Panc1 (cell line): ENCODE results near the gene HSPA4L. TPM values are rescaled to one million over a fixed set of nuclear protein-coding genes. Genes with fewer than 3 reads are reported as not detected.

Experiments
- ATAC-seq: fragments of 200-7000 bp; cut with Tn5 transposase; 2 replicates; pipeline ENCODE4 v1.9.1; 2020; ENCODE audit warnings: mild to moderate bottlenecking, moderate library complexity
- BruUV-seq: library from RNA; stranded (reverse); fragments of 400-500 nt; replicated peaks from 2 replicates; lab custom pipeline; 2021; lab: Mats Ljungman, UMichigan
- CTCF ChIA-PET: fragments of 300-600 bp; sonication (Branson Sonifier 250); formaldehyde crosslinking; loops from one replicate; lab custom pipeline; 2022; ENCODE audit warnings: antibody characterized with exemption; lab: Charles Lee
- POLR2A ChIA-PET: fragments of 300-600 bp; sonication (Branson Sonifier 250); formaldehyde crosslinking; loops from one replicate; lab custom pipeline; 2022; ENCODE audit warnings: antibody characterized with exemption; lab: Charles Lee
- DNase-seq: peaks from one replicate; pipeline ENCODE4 v3.0.0-alpha.2; 2010; ENCODE audit warnings: low read depth, low spot score
- H3K27ac ChIP-seq: 2 replicates; pipeline ENCODE4 v1.5.1; 2011; ENCODE audit warnings: mild to moderate bottlenecking, low read length, inconsistent platforms
- H3K27me3 ChIP-seq: fragments of 200-500 bp; sonication (Bioruptor generic); 2 replicates; pipeline ENCODE4 v1.6.0; 2014; ENCODE audit warnings: low read length, inconsistent platforms; ENCODE audit not compliant: control insufficient read depth, insufficient read depth
- H3K36me3 ChIP-seq: fragments of 200-500 bp; sonication (Bioruptor generic); 2 replicates; pipeline ENCODE4 v1.5.1; 2014; ENCODE audit warnings: inconsistent platforms, mild to moderate bottlenecking, low read length, moderate library complexity; ENCODE audit not compliant: control insufficient read depth, insufficient read depth
- H3K4me1 ChIP-seq: 2 replicates; pipeline ENCODE4 v1.5.1; 2011; ENCODE audit warnings: inconsistent platforms, mild to moderate bottlenecking, low read length, moderate library complexity; ENCODE audit not compliant: control insufficient read depth, insufficient read depth
- H3K4me3 ChIP-seq, 2 experiments: 2 replicates each; pipeline ENCODE4 v1.5.1; 2011 to 2012; ENCODE audit warnings: low read depth in 2 of 2, low read length in 2 of 2, mild to moderate bottlenecking in 2 of 2, inconsistent platforms in 1 of 2, moderate library complexity in 1 of 2
- H3K9me3 ChIP-seq: fragments of 200-500 bp; sonication (Bioruptor generic); 2 replicates; pipeline ENCODE4 v1.5.1; 2014; ENCODE audit warnings: low read depth, mild to moderate bottlenecking, inconsistent platforms, low read length, moderate library complexity; ENCODE audit not compliant: control insufficient read depth, insufficient read depth
- POLR2AphosphoS5 ChIP-seq: IDR thresholded peaks from 2 replicates; pipeline ENCODE4 v1.6.1; 2012; ENCODE audit warnings: mild to moderate bottlenecking, low read depth, low read length, moderate library complexity
- SIN3A ChIP-seq: IDR thresholded peaks from 2 replicates; pipeline ENCODE4 v1.6.1; 2012; ENCODE audit warnings: low read depth, mild to moderate bottlenecking, low read length, moderate library complexity, borderline replicate concordance; ENCODE audit not compliant: insufficient read depth
- TCF7L2 ChIP-seq: IDR thresholded peaks from 2 replicates; pipeline ENCODE4 v1.6.1; 2011; ENCODE audit warnings: mild to moderate bottlenecking, low read depth, low read length, inconsistent platforms
- in situ Hi-C: cut with HindIII; loops from 2 replicates; pipeline ENCODE4 v1.10.0; 2016; ENCODE audit warnings: low sequenced_read_pairs, low pct_unique_long_range_greater_than_20kb
- intact Hi-C: fragments of 100-400 bp; cut with micrococcal nuclease; formaldehyde crosslinking; loops from one replicate; pipeline ENCODE4 v1.10.0; 2022; ENCODE audit not compliant: unreplicated experiment
- total RNA-seq: library from RNA; stranded (reverse); gene quantifications from one replicate; pipeline ENCODE4 v1.2.1, GENCODE V29; 2021; ENCODE audit not compliant: unreplicated experiment
- TF ChIP-seq, protein P1 (sequence below), 2 experiments: IDR thresholded peaks; 2 replicates each; pipeline ENCODE4 v1.6.1; 2011 to 2012; ENCODE audit warnings: low read depth in 2 of 2, control low read depth in 1 of 2, low read length in 1 of 2, mild to moderate bottlenecking in 1 of 2, moderate library complexity in 1 of 2; ENCODE audit not compliant: insufficient read depth in 1 of 2
- TF ChIP-seq, protein P2 (sequence below): fragments of 450-650 bp; IDR thresholded peaks from 2 replicates; pipeline ENCODE4 v1.5.1; 2017; ENCODE audit warnings: mild to moderate bottlenecking

The HSPA4L gene
- total RNA-seq, 1 experiment from 2014 or later: 21.5 TPM

DNA sequence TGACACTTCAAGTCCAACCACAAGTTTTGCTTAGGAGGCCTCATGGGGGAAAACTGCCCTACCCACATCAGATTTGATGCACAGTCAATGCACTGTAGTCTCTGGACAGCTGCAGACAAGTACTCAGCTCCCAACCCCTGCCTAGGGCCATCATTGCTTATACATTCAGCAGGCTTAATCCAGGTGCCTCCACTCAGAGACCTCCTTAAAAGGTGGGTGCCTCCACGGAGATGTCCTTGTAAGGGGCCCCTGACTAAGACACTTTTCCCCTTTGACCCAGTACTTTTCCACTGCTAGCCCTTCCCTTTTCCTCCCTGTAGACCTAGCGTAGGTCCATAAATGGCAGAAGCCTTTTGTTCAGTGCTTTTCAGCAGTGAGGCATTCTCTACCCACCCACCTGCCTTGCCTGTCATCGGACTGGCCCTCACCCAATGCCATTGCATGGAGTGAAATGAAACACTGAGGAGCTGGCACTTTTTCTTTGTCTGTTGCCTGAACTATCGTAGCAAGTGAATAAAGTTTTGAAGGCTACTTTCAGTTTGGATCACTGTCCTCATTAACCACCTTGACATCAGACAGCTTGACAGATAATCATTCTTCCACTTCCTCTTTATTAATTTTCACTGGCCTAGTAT, 74.8 kb downstream of the HSPA4L start:
- no peak for TF ChIP-seq TCF7L2
- no peaks in the 10 kb centered on the region for H3K36me3 ChIP-seq
- DNase-seq (no peak), ATAC-seq (peak; percentile 89)
- H3K27ac ChIP-seq: peak overlapping the region; percentile 68
- BruUV-seq: no TSS peak
- CTCF ChIA-PET: no interaction called here
- no peaks in the 10 kb centered on the region for H3K27me3 ChIP-seq
- intact Hi-C loops: no loop called here
- POLR2A ChIA-PET: no interaction called here
- no peaks in the 10 kb centered on the region; the same call in 1 of the 2 replicates for H3K9me3 ChIP-seq
- in situ Hi-C loops: no loop called here
- H3K4me1 ChIP-seq: peaks cover 7% of the 10 kb centered on the region
- peak overlapping the region; percentile 0 to 28; a peak in 1 of 4 replicates for H3K4me3 ChIP-seq

DNA sequence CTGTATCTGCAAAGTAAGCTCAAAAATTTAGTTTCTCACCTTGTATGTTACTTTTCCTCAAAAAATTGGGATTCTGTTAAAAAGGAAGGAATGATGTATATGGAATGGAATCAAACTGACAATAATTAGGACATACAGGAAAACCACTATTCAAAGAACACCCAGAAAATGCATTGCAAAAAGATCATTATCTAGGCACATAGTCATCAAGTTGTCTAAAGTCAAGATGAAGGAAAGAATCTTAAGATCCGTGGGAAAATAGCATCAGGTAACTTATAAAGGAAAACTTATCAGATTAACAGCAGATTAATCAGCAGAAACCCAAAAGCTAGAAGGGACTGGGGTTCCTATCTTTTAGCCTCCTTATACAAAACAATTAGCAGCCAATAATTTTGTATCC, 75.5 kb downstream of the HSPA4L start:
- TF ChIP-seq SIN3A (no peak), TCF7L2 (no peak), POLR2AphosphoS5 (no peak)
- TF ChIP-seq, protein P1, sequence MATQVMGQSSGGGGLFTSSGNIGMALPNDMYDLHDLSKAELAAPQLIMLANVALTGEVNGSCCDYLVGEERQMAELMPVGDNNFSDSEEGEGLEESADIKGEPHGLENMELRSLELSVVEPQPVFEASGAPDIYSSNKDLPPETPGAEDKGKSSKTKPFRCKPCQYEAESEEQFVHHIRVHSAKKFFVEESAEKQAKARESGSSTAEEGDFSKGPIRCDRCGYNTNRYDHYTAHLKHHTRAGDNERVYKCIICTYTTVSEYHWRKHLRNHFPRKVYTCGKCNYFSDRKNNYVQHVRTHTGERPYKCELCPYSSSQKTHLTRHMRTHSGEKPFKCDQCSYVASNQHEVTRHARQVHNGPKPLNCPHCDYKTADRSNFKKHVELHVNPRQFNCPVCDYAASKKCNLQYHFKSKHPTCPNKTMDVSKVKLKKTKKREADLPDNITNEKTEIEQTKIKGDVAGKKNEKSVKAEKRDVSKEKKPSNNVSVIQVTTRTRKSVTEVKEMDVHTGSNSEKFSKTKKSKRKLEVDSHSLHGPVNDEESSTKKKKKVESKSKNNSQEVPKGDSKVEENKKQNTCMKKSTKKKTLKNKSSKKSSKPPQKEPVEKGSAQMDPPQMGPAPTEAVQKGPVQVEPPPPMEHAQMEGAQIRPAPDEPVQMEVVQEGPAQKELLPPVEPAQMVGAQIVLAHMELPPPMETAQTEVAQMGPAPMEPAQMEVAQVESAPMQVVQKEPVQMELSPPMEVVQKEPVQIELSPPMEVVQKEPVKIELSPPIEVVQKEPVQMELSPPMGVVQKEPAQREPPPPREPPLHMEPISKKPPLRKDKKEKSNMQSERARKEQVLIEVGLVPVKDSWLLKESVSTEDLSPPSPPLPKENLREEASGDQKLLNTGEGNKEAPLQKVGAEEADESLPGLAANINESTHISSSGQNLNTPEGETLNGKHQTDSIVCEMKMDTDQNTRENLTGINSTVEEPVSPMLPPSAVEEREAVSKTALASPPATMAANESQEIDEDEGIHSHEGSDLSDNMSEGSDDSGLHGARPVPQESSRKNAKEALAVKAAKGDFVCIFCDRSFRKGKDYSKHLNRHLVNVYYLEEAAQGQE (IDR thresholded peaks at IDR 0.05; ENCODE audit: insufficient read depth in 1 of 2, low read depth in 2 of 2, low read length in 1 of 2): no peak
- TF ChIP-seq, protein P2, sequence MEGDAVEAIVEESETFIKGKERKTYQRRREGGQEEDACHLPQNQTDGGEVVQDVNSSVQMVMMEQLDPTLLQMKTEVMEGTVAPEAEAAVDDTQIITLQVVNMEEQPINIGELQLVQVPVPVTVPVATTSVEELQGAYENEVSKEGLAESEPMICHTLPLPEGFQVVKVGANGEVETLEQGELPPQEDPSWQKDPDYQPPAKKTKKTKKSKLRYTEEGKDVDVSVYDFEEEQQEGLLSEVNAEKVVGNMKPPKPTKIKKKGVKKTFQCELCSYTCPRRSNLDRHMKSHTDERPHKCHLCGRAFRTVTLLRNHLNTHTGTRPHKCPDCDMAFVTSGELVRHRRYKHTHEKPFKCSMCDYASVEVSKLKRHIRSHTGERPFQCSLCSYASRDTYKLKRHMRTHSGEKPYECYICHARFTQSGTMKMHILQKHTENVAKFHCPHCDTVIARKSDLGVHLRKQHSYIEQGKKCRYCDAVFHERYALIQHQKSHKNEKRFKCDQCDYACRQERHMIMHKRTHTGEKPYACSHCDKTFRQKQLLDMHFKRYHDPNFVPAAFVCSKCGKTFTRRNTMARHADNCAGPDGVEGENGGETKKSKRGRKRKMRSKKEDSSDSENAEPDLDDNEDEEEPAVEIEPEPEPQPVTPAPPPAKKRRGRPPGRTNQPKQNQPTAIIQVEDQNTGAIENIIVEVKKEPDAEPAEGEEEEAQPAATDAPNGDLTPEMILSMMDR: no peak
- no peak for ATAC-seq
- no peak for DNase-seq
- ChIA-PET CTCF (no interaction called here), POLR2A (interaction anchor here (0.6 to 0.7 kb wide), 2 partner anchors 53 to 116 kb away, joined by 4 read pairs; no protein-coding TSS in a partner anchor)
- in situ Hi-C loops: no loop called here
- intact Hi-C loops: no loop called here
- Histone ChIP-seq H3K4me1 (peaks cover 7% of the 10 kb centered on the region), H3K9me3 (no peaks in the 10 kb centered on the region; the same call in 1 of the 2 replicates), H3K27ac (peak overlapping the region; percentile 68; the same call in 1 of the 2 replicates), H3K27me3 (no peaks in the 10 kb centered on the region), H3K4me3 (no peak overlapping the region), H3K36me3 (no peaks in the 10 kb centered on the region)
- no TSS peak for BruUV-seq

DNA sequence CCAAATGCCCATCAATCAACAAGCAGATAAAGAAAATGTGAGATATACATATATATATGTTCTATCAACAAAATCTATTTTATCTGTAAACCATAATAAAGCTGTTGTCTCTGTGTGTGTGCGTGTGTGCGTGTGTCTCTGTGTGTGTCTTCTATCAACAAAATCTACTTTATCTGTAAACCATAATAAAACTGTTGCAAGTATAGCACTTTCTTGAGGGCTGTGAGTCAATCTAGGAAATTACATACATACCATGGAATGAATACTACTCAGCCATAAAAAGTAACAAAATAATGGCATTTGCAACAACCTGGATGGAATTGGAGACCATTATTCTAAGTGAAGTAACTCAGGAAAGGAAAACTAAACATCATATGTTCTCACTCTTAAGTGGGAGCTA, 86.1 kb downstream of the HSPA4L start:
- intact Hi-C loops: no loop called here
- ATAC-seq: no peak
- no peaks in the 10 kb centered on the region for H3K9me3 ChIP-seq
- peaks cover 4% of the 10 kb centered on the region; the same call in 1 of the 2 replicates for H3K4me1 ChIP-seq
- ChIA-PET POLR2A (no interaction called here), CTCF (no interaction called here)
- no peak overlapping the region for H3K27ac ChIP-seq
- in situ Hi-C loops: no loop called here
- no peak for TF ChIP-seq SIN3A
- DNase-seq: no peak
- H3K36me3 ChIP-seq: no peaks in the 10 kb centered on the region
- BruUV-seq: no TSS peak
- no peak overlapping the region for H3K4me3 ChIP-seq
- H3K27me3 ChIP-seq: no peaks in the 10 kb centered on the region
